HCT116 (cell line): ENCODE data around the gene TALDO1. TPM values are rescaled to one million over a fixed set of nuclear protein-coding genes. Genes with fewer than 3 reads are reported as not detected.

Source experiments
- ATAC-seq: fragments of 200-7000 bp; cut with Tn5 transposase; 2 replicates; pipeline ENCODE4 v1.9.1; 2020; ENCODE audit warnings: mild to moderate bottlenecking, moderate library complexity
- BruUV-seq: library from RNA; stranded (reverse); fragments of 400-500 nt; replicated peaks from 2 replicates; lab custom pipeline; 2021; lab: Mats Ljungman, UMichigan
- CTCF ChIA-PET: fragments of 300-600 bp; sonication (Branson Sonifier 250); formaldehyde crosslinking; loops from one replicate; lab custom pipeline; 2021; ENCODE audit warnings: antibody characterized with exemption; lab: Charles Lee
- POLR2A ChIA-PET: fragments of 300-600, 350-600 bp; sonication (Branson Sonifier 250); formaldehyde crosslinking; loops from one replicate; lab custom pipeline; 2021; ENCODE audit warnings: antibody characterized with exemption; lab: Charles Lee
- RAD21 ChIA-PET, 2 experiments: fragments of 300-600 bp; sonication (Branson Sonifier 250); formaldehyde crosslinking; loops; one replicate each; lab custom pipeline; 2023; ENCODE audit warnings: low total read pairs in 2 of 2; ENCODE audit not compliant: uncharacterized antibody in 2 of 2, unreplicated experiment in 2 of 2, low non-redundant PET in 1 of 2; lab: Charles Lee
- DNase-seq: peaks from one replicate; pipeline ENCODE4 v3.0.0-alpha.2; 2010; ENCODE audit warnings: low read depth, low spot score
- H2AFZ ChIP-seq: fragments of 200-600 bp; shearing (Covaris generic), sonication (generic); 2 replicates; pipeline ENCODE4 v1.6.1; 2017; ENCODE audit warnings: low read depth, mixed run types, mixed read lengths, antibody characterized with exemption, low read length; ENCODE audit not compliant: poor library complexity, severe bottlenecking
- H3K27ac ChIP-seq: 2 replicates; pipeline ENCODE4 v1.5.1; 2012; ENCODE audit warnings: low read depth, low read length
- H3K27me3 ChIP-seq: fragments of 200-600 bp; sonication (generic); 2 replicates; pipeline ENCODE4 v1.6.1; 2016; ENCODE audit warnings: mixed run types, low read length, mixed read lengths; ENCODE audit not compliant: insufficient read depth
- H3K36me3 ChIP-seq, 2 experiments: fragments of 200-500 bp in 1 of 2; fragments of 200-600 bp in 1 of 2; sonication (Bioruptor generic) in 1 of 2; sonication (generic) in 1 of 2; 2 replicates each; pipeline versions ENCODE4 v1.5.1 to v1.6.1; 2014 to 2016; ENCODE audit warnings: low read length in 2 of 2, inconsistent platforms in 1 of 2, mixed read lengths in 1 of 2, mixed run types in 1 of 2; ENCODE audit not compliant: insufficient read depth in 2 of 2, control insufficient read depth in 1 of 2
- H3K4me1 ChIP-seq, 2 experiments: fragments of 200-600 bp in 1 of 2; sonication (generic) in 1 of 2; 2 replicates each; pipeline versions ENCODE4 v1.5.1 to v1.6.1; 2012 to 2017; ENCODE audit warnings: low read length in 2 of 2, inconsistent platforms in 1 of 2, mild to moderate bottlenecking in 1 of 2, mixed read lengths in 1 of 2, mixed run types in 1 of 2, moderate library complexity in 1 of 2; ENCODE audit not compliant: insufficient read depth in 2 of 2, control insufficient read depth in 1 of 2
- H3K4me2 ChIP-seq: fragments of 200-600 bp; sonication (generic); 2 replicates; pipeline ENCODE4 v1.6.1; 2017; ENCODE audit warnings: mixed run types, low read length, mixed read lengths
- H3K4me3 ChIP-seq, 2 experiments: fragments of 200-600 bp in 1 of 2; sonication (generic) in 1 of 2; replicated peaks in 1 of 2; 2 replicates each; pipeline ENCODE4 v1.5.1; 2011 to 2016; ENCODE audit warnings: low read length in 2 of 2, control low read depth in 1 of 2, low read depth in 1 of 2, mild to moderate bottlenecking in 1 of 2, mixed read lengths in 1 of 2, mixed run types in 1 of 2
- H3K79me2 ChIP-seq: fragments of 200-600 bp; sonication (generic); 2 replicates; pipeline ENCODE4 v1.6.1; 2017; ENCODE audit warnings: mild to moderate bottlenecking, mixed run types, low read length, moderate library complexity, mixed read lengths; ENCODE audit not compliant: insufficient read depth
- H3K9ac ChIP-seq: fragments of 200-600 bp; sonication (generic); 2 replicates; pipeline ENCODE4 v1.6.1; 2016; ENCODE audit warnings: low read length, mixed read lengths
- H3K9me2 ChIP-seq: fragments of 200-600 bp; sonication (generic), shearing (Covaris generic); 2 replicates; pipeline ENCODE4 v1.6.1; 2017; ENCODE audit warnings: mixed run types, mild to moderate bottlenecking, moderate library complexity; ENCODE audit not compliant: insufficient read depth
- H3K9me3 ChIP-seq, 2 experiments: fragments of 200-500 bp in 1 of 2; fragments of 200-600 bp in 1 of 2; sonication (Bioruptor generic) in 1 of 2; sonication (generic) in 1 of 2; 2 replicates each; pipeline ENCODE4 v1.6.1; 2014 to 2017; ENCODE audit warnings: low read length in 2 of 2, mixed read lengths in 2 of 2, inconsistent platforms in 1 of 2, low read depth in 1 of 2, mild to moderate bottlenecking in 1 of 2, mixed run types in 1 of 2, moderate library complexity in 1 of 2; ENCODE audit not compliant: control insufficient read depth in 1 of 2, insufficient read depth in 1 of 2
- H4K20me1 ChIP-seq: fragments of 200-600 bp; sonication (generic), shearing (Covaris generic); 2 replicates; pipeline ENCODE4 v1.6.1; 2017; ENCODE audit warnings: mixed run types, mild to moderate bottlenecking, moderate library complexity; ENCODE audit not compliant: insufficient read depth
- CEBPB ChIP-seq: IDR thresholded peaks from 2 replicates; pipeline ENCODE4 v1.6.1; 2012; ENCODE audit warnings: low read depth
- CTCF ChIP-seq, 3 experiments: fragments of 200-600 bp in 1 of 3; sonication (generic) in 1 of 3; IDR thresholded peaks in 2 of 3; conservative IDR thresholded peaks in 1 of 3; 2 replicates each; pipeline ENCODE4 v1.5.1; 2012 to 2017; ENCODE audit warnings: low read depth in 2 of 3, low read length in 2 of 3, antibody characterized with exemption in 1 of 3, borderline replicate concordance in 1 of 3, control low read depth in 1 of 3, mild to moderate bottlenecking in 1 of 3, mixed read lengths in 1 of 3, mixed run types in 1 of 3, moderate library complexity in 1 of 3; ENCODE audit not compliant: insufficient read depth in 1 of 3
- EGR1 ChIP-seq: IDR thresholded peaks from 2 replicates; pipeline ENCODE4 v1.6.1; 2012; ENCODE audit warnings: low read depth
- EZH2 ChIP-seq: fragments of 200-600 bp; sonication (generic); IDR thresholded peaks from 2 replicates; pipeline ENCODE4 v1.6.1; 2017; ENCODE audit warnings: antibody characterized with exemption, mixed run types
- EZH2phosphoT487 ChIP-seq: fragments of 200-600 bp; IDR thresholded peaks from 2 replicates; pipeline ENCODE4 v1.6.1; 2018; ENCODE audit warnings: antibody characterized with exemption, borderline replicate concordance
- FOSL1 ChIP-seq: IDR thresholded peaks from 2 replicates; pipeline ENCODE4 v1.6.1; 2012; ENCODE audit warnings: low read depth
- MAX ChIP-seq: IDR thresholded peaks from 2 replicates; pipeline ENCODE4 v1.6.1; 2012
- POLR2AphosphoS5 ChIP-seq: IDR thresholded peaks from 2 replicates; pipeline ENCODE4 v1.6.1; 2011; ENCODE audit warnings: mild to moderate bottlenecking, low read depth, low read length, moderate library complexity
- RAD21 ChIP-seq: IDR thresholded peaks from 2 replicates; pipeline ENCODE4 v1.6.1; 2012; ENCODE audit warnings: low read depth, mild to moderate bottlenecking
- REST ChIP-seq: IDR thresholded peaks from 2 replicates; pipeline ENCODE4 v1.6.1; 2012; ENCODE audit warnings: low read depth
- SP1 ChIP-seq: IDR thresholded peaks from 2 replicates; pipeline ENCODE4 v1.6.1; 2012; ENCODE audit warnings: low read depth
- TCF7L2 ChIP-seq: IDR thresholded peaks from 2 replicates; pipeline ENCODE4 v1.7.0; 2011; ENCODE audit warnings: borderline replicate concordance, inconsistent platforms; ENCODE audit not compliant: insufficient read depth, insufficient read length; ENCODE audit errors: extremely low read depth
- YY1 ChIP-seq: IDR thresholded peaks from 2 replicates; pipeline ENCODE4 v1.6.1; 2011; ENCODE audit warnings: low read length, low read depth, moderate library complexity, mild to moderate bottlenecking; ENCODE audit not compliant: insufficient replicate concordance; ENCODE audit errors: extremely low read depth
- ZBTB33 ChIP-seq: IDR thresholded peaks from 2 replicates; pipeline ENCODE4 v1.6.1; 2011; ENCODE audit warnings: mild to moderate bottlenecking, low read length, moderate library complexity; ENCODE audit not compliant: insufficient replicate concordance; ENCODE audit errors: extremely low read depth
- ZFX ChIP-seq: fragments of 450-650 bp; IDR thresholded peaks from 2 replicates; pipeline ENCODE4 v1.6.1; 2017
- ZNF274 ChIP-seq: fragments of 200-500 bp; sonication (Bioruptor generic); IDR thresholded peaks from 2 replicates; pipeline ENCODE4 v1.6.1; 2014; ENCODE audit warnings: mild to moderate bottlenecking, low read depth, low read length, inconsistent platforms
- intact Hi-C: fragments of 100-400 bp; cut with micrococcal nuclease; formaldehyde crosslinking; loops from 2 replicates; pipeline ENCODE4 v1.10.0; 2022
- total RNA-seq: library from RNA; stranded (reverse); gene quantifications from one replicate; pipeline ENCODE4 v1.2.1, GENCODE V29; 2021; ENCODE audit not compliant: unreplicated experiment

TALDO1 gene
- total RNA-seq, 1 experiment from 2014 or later, result 242 TPM

GRCh38 chr11:702462-703461 lies 44.5 kb upstream of the TALDO1 start:
- H3K4me1 ChIP-seq, result peaks cover 30 to 46% of the 10 kb centered on the region in 2 experiments
- DNase-seq (no peak), ATAC-seq (no peak)
- H3K4me2 ChIP-seq, result 0 out of 2 replicates have a peak overlapping the region, but pooled peaks have one; percentile 17
- peak overlapping the region; percentile 58; the same call in 1 of the 2 replicates for H3K27ac ChIP-seq
- H3K9me3 ChIP-seq, result no peaks in the 10 kb centered on the region
- TF ChIP-seq FOSL1 (no peak), ZFX (no peak), YY1 (no peak), TCF7L2 (no peak), MAX (no peak), REST (no peak), EZH2phosphoT487 (no peak), ZBTB33 (peak; percentile 45), POLR2AphosphoS5 (peak; percentile 34), ZNF274 (no peak), SP1 (no peak), RAD21 (no peak), EGR1 (no peak), EZH2 (no peak), CEBPB (no peak), CTCF (IDR thresholded peaks at IDR 0.05 in 2 of 3, conservative IDR thresholded peaks at IDR 0.05 in 1 of 3; ENCODE audit: borderline replicate concordance in 1 of 3, insufficient read depth in 1 of 3, low read depth in 2 of 3, low read length in 2 of 3) (no peak)
- H3K4me3 ChIP-seq, result no peak overlapping the region
- RAD21 ChIA-PET, result no interaction called here
- POLR2A ChIA-PET, result no interaction called here
- H3K9me2 ChIP-seq, result no peaks in the 10 kb centered on the region
- CTCF ChIA-PET, result no interaction called here
- no peak overlapping the region for H2AFZ ChIP-seq
- no peaks in the 10 kb centered on the region for H4K20me1 ChIP-seq
- H3K79me2 ChIP-seq, result peaks cover 27% of the 10 kb centered on the region
- no peak overlapping the region for H3K9ac ChIP-seq
- H3K36me3 ChIP-seq, result no peaks in the 10 kb centered on the region; a peak in 1 of 4 replicates
- H3K27me3 ChIP-seq, result no peaks in the 10 kb centered on the region
- BruUV-seq, result no TSS peak
- intact Hi-C loops, result no loop called here
